CD4-positive, alpha-beta T cell (primary cell): ENCODE data around the gene KLF18. TPM values are rescaled to one million over a fixed set of nuclear protein-coding genes. Genes with fewer than 3 reads are reported as not detected.

Source experiments
- ATAC-seq: fragments of 200-7000 bp; cut with Tn5 transposase; one replicate; pipeline ENCODE4 v1.10.0; 2022; ENCODE audit warnings: mild to moderate bottlenecking; ENCODE audit not compliant: poor library complexity
- CTCF ChIA-PET: fragments of 350-600 bp; sonication (Branson Sonifier 250); formaldehyde crosslinking; loops from one replicate; lab custom pipeline; 2021; ENCODE audit warnings: antibody characterized with exemption, inconsistent platforms; lab: Charles Lee
- POLR2A ChIA-PET: fragments of 350-600 bp; sonication (Branson Sonifier 250); formaldehyde crosslinking; loops from one replicate; lab custom pipeline; 2021; ENCODE audit warnings: antibody characterized with exemption, inconsistent platforms; lab: Charles Lee
- DNase-seq, 14 experiments: peaks; one replicate each; pipeline ENCODE4 v3.0.0-alpha.2; 2013 to 2020; ENCODE audit warnings: mixed read lengths in 2 of 14
- H3K27ac ChIP-seq, 2 donors: one replicate each; pipeline versions ENCODE4 v1.5.1 to v1.7.0; 2013; ENCODE audit warnings: low read length in 2 of 2, low read depth in 1 of 2, mild to moderate bottlenecking in 1 of 2
- H3K27me3 ChIP-seq, 2 experiments: 1 replicate in 1 of 2; 2 replicates in 1 of 2; pipeline versions ENCODE4 v1.6.1 to v1.7.0; 2013; ENCODE audit warnings: low read length in 2 of 2, control low read depth in 1 of 2, mild to moderate bottlenecking in 1 of 2, moderate library complexity in 1 of 2; ENCODE audit not compliant: insufficient read depth in 2 of 2, control insufficient read depth in 1 of 2
- H3K36me3 ChIP-seq: one replicate; pipeline ENCODE4 v1.6.1; 2013; ENCODE audit warnings: low read length, control low read depth; ENCODE audit not compliant: insufficient read depth
- H3K4me1 ChIP-seq: one replicate; pipeline ENCODE4 v1.6.1; 2013; ENCODE audit warnings: low read length, control low read depth; ENCODE audit not compliant: insufficient read depth
- H3K4me3 ChIP-seq: one replicate; pipeline ENCODE4 v1.5.1; 2013; ENCODE audit warnings: mild to moderate bottlenecking, low read length, moderate library complexity
- H3K9me3 ChIP-seq, 2 experiments: 1 replicate in 1 of 2; 2 replicates in 1 of 2; pipeline versions ENCODE4 v1.6.1 to v1.7.0; 2013; ENCODE audit warnings: low read length in 2 of 2, mild to moderate bottlenecking in 2 of 2, control low read depth in 1 of 2, moderate library complexity in 1 of 2; ENCODE audit not compliant: control insufficient read depth in 1 of 2, insufficient read depth in 1 of 2
- H3K27ac Mint-ChIP-seq: one replicate; pipeline ENCODE4 v1.8.0; 2020; ENCODE audit warnings: mixed read lengths
- H3K27me3 Mint-ChIP-seq: one replicate; pipeline ENCODE4 v1.8.0; 2021; ENCODE audit warnings: mixed read lengths
- H3K36me3 Mint-ChIP-seq: one replicate; pipeline ENCODE4 v1.8.0; 2021; ENCODE audit warnings: low read depth, mixed read lengths
- H3K4me1 Mint-ChIP-seq: one replicate; pipeline ENCODE4 v1.8.0; 2021; ENCODE audit warnings: low read depth, mixed read lengths
- H3K4me3 Mint-ChIP-seq: one replicate; pipeline ENCODE4 v1.8.0; 2020; ENCODE audit warnings: mild to moderate bottlenecking, mixed read lengths
- H3K9me3 Mint-ChIP-seq: one replicate; pipeline ENCODE4 v1.8.0; 2020; ENCODE audit warnings: mixed read lengths
- intact Hi-C, 2 experiments: fragments of 100-400 bp; cut with DNase I in 1 of 2; cut with micrococcal nuclease in 1 of 2; formaldehyde crosslinking; loops; one replicate each; pipeline versions ENCODE4 v1.15.1 to v1.9.0; 2023 to 2025; cut with DNase I, micrococcal nuclease
- total RNA-seq, 174 experiments: library from RNA in 2 of 174; stranded (reverse) in 2 of 174; gene quantifications; one replicate each; pipeline ENCODE4 v1.2.3 and lab custom pipeline; 2021 to 2026
- TF ChIP-seq, protein P1 (sequence below): fragments of 200-600 bp; IDR thresholded peaks from one replicate; pipeline ENCODE4 v1.8.0; 2022; ENCODE audit warnings: antibody characterized with exemption, mild to moderate bottlenecking

The KLF18 gene
- total RNA-seq, 2 experiments from 2014 or later, result not detected

DNA sequence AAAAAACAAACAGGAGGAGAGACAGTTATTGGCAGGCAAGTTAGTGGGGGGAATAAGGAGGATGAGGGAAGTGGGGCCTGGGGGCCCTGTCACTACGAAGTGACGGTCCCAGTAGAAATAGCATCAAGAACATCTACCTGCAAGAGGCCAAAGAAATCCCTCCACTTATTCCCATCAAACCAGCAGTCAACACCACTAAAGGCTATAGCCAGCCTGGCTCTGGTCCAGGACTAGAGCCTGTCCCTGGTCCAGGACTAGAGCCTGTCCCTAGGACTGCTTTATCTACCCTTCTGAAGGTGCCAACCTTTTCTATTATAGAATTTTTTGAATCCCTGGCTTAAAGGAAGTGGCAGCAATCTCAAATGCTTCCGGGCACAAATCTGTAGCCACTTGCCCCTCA lies 3.2 kb downstream of the KLF18 start:
- H3K4me1 Mint-ChIP-seq, result no peaks in the 10 kb centered on the region
- Histone ChIP-seq H3K4me3 (no peak overlapping the region), H3K4me1 (no peaks in the 10 kb centered on the region), H3K27ac (no peak overlapping the region), H3K36me3 (no peaks in the 10 kb centered on the region), H3K27me3 (peaks cover 3 to 5% of the 10 kb centered on the region in 2 experiments), H3K9me3 (no peaks in the 10 kb centered on the region)
- intact Hi-C loops, result no loop called here
- peaks cover 23% of the 10 kb centered on the region for H3K27me3 Mint-ChIP-seq
- ATAC-seq (no peak), DNase-seq (no peak)
- no peak overlapping the region for H3K27ac Mint-ChIP-seq
- no peaks in the 10 kb centered on the region for H3K36me3 Mint-ChIP-seq
- H3K9me3 Mint-ChIP-seq, result peaks cover 4% of the 10 kb centered on the region
- TF ChIP-seq, protein P1, sequence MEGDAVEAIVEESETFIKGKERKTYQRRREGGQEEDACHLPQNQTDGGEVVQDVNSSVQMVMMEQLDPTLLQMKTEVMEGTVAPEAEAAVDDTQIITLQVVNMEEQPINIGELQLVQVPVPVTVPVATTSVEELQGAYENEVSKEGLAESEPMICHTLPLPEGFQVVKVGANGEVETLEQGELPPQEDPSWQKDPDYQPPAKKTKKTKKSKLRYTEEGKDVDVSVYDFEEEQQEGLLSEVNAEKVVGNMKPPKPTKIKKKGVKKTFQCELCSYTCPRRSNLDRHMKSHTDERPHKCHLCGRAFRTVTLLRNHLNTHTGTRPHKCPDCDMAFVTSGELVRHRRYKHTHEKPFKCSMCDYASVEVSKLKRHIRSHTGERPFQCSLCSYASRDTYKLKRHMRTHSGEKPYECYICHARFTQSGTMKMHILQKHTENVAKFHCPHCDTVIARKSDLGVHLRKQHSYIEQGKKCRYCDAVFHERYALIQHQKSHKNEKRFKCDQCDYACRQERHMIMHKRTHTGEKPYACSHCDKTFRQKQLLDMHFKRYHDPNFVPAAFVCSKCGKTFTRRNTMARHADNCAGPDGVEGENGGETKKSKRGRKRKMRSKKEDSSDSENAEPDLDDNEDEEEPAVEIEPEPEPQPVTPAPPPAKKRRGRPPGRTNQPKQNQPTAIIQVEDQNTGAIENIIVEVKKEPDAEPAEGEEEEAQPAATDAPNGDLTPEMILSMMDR, result no peak
- no peak overlapping the region for H3K4me3 Mint-ChIP-seq
- POLR2A ChIA-PET, result no interaction called here
- CTCF ChIA-PET, result no interaction called here

DNA sequence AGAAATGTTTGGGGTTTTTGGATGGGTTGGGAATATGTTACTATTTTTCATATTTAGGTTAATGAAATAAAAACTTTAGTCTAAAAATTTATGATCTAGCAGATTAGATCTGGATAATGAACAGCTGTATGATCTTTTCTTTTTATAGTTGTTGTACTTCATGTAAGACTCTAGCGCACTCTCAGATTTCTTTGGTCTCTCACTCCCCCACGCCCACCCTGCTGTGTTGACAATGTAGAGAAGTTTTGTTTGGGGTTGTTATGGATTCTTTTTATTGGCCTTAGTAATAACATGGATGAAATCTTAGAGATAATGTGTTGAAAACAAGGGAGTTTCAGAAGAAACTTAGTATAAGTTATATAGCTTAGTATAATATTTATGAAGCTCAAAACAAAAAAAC lies 5.5 kb downstream of the KLF18 start:
- intact Hi-C loops, result no loop called here
- H3K36me3 Mint-ChIP-seq, result no peaks in the 10 kb centered on the region
- H3K4me3 Mint-ChIP-seq, result no peak overlapping the region
- no peaks in the 10 kb centered on the region for H3K9me3 Mint-ChIP-seq
- H3K27ac ChIP-seq, result no peak overlapping the region
- no peak overlapping the region for H3K4me3 ChIP-seq
- ChIA-PET CTCF (no interaction called here), POLR2A (no interaction called here)
- DNase-seq (no peak), ATAC-seq (no peak)
- H3K9me3 ChIP-seq, result no peaks in the 10 kb centered on the region
- peaks cover 3 to 5% of the 10 kb centered on the region in 2 experiments for H3K27me3 ChIP-seq
- H3K27ac Mint-ChIP-seq, result no peak overlapping the region
- no peaks in the 10 kb centered on the region for H3K36me3 ChIP-seq
- TF ChIP-seq, protein P1, result no peak
- H3K27me3 Mint-ChIP-seq, result peaks cover 14% of the 10 kb centered on the region
- H3K4me1 ChIP-seq, result no peaks in the 10 kb centered on the region
- H3K4me1 Mint-ChIP-seq, result no peaks in the 10 kb centered on the region

DNA sequence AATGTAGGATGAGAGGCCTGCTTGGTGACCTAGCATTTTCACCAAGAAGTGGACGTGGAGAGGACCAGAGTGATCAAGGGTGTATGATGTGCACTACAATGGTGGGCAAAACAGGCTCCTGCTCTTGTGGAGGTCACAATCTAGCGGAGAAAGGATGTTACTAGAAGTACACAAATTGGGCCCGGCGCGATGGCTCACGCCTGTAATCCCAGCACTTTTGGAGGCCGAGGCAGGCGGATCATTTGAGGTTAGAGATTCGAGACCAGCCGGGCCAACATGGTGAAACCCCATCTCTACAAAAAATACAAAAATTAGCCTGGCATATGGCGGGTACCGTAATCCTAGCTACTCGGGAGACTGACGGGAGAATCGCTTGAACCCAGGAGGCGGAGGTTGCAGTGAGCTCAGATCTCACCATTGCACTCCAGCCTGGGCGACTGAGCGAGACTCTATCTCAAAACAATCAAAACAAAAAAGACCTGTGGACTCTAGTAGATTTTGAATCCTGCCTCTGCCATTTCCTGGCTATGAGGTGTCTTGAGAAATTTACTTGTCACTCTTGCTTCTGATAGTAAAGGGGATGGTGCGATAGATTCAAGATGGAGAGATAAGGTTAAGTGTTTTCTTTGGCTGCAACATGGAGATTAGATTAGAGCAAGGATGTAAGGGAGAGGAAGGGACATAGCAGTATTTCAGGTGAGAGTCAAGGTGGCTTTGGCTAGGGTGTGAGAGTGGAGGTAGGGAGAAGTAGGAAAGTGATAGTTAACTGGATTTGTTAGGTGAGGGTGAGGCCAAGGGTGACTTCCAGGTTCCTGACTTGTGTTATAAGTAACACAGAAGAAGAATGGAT lies 7.1 kb downstream of the KLF18 start:
- Mint-ChIP-seq H3K27ac (no peak overlapping the region), H3K4me3 (no peak overlapping the region), H3K27me3 (peaks cover 11% of the 10 kb centered on the region), H3K9me3 (no peaks in the 10 kb centered on the region), H3K36me3 (no peaks in the 10 kb centered on the region), H3K4me1 (no peaks in the 10 kb centered on the region)
- Histone ChIP-seq H3K9me3 (no peaks in the 10 kb centered on the region), H3K27me3 (peaks cover 0 to 5% of the 10 kb centered on the region in 2 experiments), H3K4me3 (no peak overlapping the region), H3K4me1 (no peaks in the 10 kb centered on the region), H3K36me3 (no peaks in the 10 kb centered on the region), H3K27ac (no peak overlapping the region)
- ChIA-PET CTCF (no interaction called here), POLR2A (no interaction called here)
- no peak for ATAC-seq
- TF ChIP-seq, protein P1, result no peak
- intact Hi-C loops, result no loop called here
- no peak for DNase-seq
